ENCODE measurements around the gene CHCHD6.

- TF ChIP-seq, protein P1, sequence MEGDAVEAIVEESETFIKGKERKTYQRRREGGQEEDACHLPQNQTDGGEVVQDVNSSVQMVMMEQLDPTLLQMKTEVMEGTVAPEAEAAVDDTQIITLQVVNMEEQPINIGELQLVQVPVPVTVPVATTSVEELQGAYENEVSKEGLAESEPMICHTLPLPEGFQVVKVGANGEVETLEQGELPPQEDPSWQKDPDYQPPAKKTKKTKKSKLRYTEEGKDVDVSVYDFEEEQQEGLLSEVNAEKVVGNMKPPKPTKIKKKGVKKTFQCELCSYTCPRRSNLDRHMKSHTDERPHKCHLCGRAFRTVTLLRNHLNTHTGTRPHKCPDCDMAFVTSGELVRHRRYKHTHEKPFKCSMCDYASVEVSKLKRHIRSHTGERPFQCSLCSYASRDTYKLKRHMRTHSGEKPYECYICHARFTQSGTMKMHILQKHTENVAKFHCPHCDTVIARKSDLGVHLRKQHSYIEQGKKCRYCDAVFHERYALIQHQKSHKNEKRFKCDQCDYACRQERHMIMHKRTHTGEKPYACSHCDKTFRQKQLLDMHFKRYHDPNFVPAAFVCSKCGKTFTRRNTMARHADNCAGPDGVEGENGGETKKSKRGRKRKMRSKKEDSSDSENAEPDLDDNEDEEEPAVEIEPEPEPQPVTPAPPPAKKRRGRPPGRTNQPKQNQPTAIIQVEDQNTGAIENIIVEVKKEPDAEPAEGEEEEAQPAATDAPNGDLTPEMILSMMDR (conservative IDR thresholded peaks at IDR 0.05) = no peak
- TF ChIP-seq EZH2 (IDR thresholded peaks at IDR 0.05; ENCODE audit: low read depth) = no peak
Observed at GRCh38 chr3:126955004-126955790, 251.2 kb downstream of the CHCHD6 start.

All from PC-9 (cell line).